PC-3 (cell line): ENCODE measurements around the gene UBE2U. TPM values are rescaled to one million over a fixed set of nuclear protein-coding genes. Genes with fewer than 3 reads are reported as not detected.

Source experiments
- ATAC-seq: fragments of 200-7000 bp; cut with Tn5 transposase; 2 replicates; pipeline ENCODE4 v1.9.1; 2020; ENCODE audit warnings: mild to moderate bottlenecking, moderate library complexity
- BruUV-seq: library from RNA; stranded (reverse); fragments of 400-500 nt; replicated peaks from 2 replicates; lab custom pipeline; 2021; lab: Mats Ljungman, UMichigan
- CTCF ChIA-PET: fragments of 300-600 bp; sonication (Branson Sonifier 250); formaldehyde crosslinking; loops from one replicate; lab custom pipeline; 2022; ENCODE audit warnings: antibody characterized with exemption; lab: Charles Lee
- POLR2A ChIA-PET: fragments of 300-600 bp; sonication (Branson Sonifier 250); formaldehyde crosslinking; loops from one replicate; lab custom pipeline; 2022; ENCODE audit warnings: antibody characterized with exemption; ENCODE audit not compliant: unreplicated experiment; lab: Charles Lee
- DNase-seq: peaks from one replicate; pipeline ENCODE4 v3.0.0-alpha.2; 2015
- H2AFZ ChIP-seq: fragments of 300-600 bp; sonication (generic); 2 replicates; pipeline ENCODE4 v1.6.0; 2016; ENCODE audit warnings: antibody characterized with exemption, low read length
- H3F3A ChIP-seq: fragments of 300-600 bp; sonication (generic); one replicate; pipeline ENCODE4 v1.6.0; 2017; ENCODE audit warnings: antibody characterized with exemption, low read length, control low read depth, mild to moderate bottlenecking; ENCODE audit not compliant: unreplicated experiment
- H3K27ac ChIP-seq: fragments of 300-600 bp; sonication (generic); 2 replicates; pipeline ENCODE4 v1.5.1; 2016; ENCODE audit warnings: mild to moderate bottlenecking, low read length
- H3K27me3 ChIP-seq: fragments of 300-600 bp; sonication (generic); 2 replicates; pipeline ENCODE4 v1.6.1; 2016; ENCODE audit warnings: low read length, mixed read lengths
- H3K36me3 ChIP-seq: fragments of 300-600 bp; sonication (generic); 2 replicates; pipeline ENCODE4 v1.6.1; 2016; ENCODE audit warnings: low read depth, mixed run types, low read length, mixed read lengths
- H3K4me1 ChIP-seq: fragments of 300-600 bp; sonication (generic); 2 replicates; pipeline ENCODE4 v1.5.1; 2016; ENCODE audit warnings: low read length; ENCODE audit not compliant: insufficient read depth
- H3K4me2 ChIP-seq: fragments of 300-600 bp; sonication (generic); 2 replicates; pipeline ENCODE4 v1.6.0; 2016; ENCODE audit warnings: low read length
- H3K4me3 ChIP-seq: fragments of 300-600 bp; sonication (generic); 2 replicates; pipeline ENCODE4 v1.5.1; 2016; ENCODE audit warnings: mild to moderate bottlenecking, low read length, mixed read lengths
- H3K79me2 ChIP-seq: fragments of 300-600 bp; sonication (generic); 2 replicates; pipeline ENCODE4 v1.6.1; 2017; ENCODE audit warnings: low read length, mixed read lengths
- H3K9ac ChIP-seq: fragments of 300-600 bp; sonication (generic); 2 replicates; pipeline ENCODE4 v1.6.0; 2016; ENCODE audit warnings: mild to moderate bottlenecking, low read length
- H3K9me2 ChIP-seq: fragments of 300-600 bp; sonication (generic); replicated peaks from 2 replicates; pipeline ENCODE4 v1.6.1; 2016; ENCODE audit warnings: mixed run types, low read length, mixed read lengths
- H3K9me3 ChIP-seq: fragments of 300-600 bp; sonication (generic); 2 replicates; pipeline ENCODE4 v1.6.1; 2016; ENCODE audit warnings: low read length, mixed read lengths
- H4K20me1 ChIP-seq: fragments of 300-600 bp; sonication (generic); 2 replicates; pipeline ENCODE4 v1.6.1; 2016; ENCODE audit warnings: low read length, mixed read lengths
- EZH2 ChIP-seq: fragments of 300-600 bp; sonication (generic); IDR thresholded peaks from one replicate; pipeline ENCODE4 v1.6.1; 2017; ENCODE audit warnings: antibody characterized with exemption, mild to moderate bottlenecking, low read length; ENCODE audit not compliant: unreplicated experiment
- EZH2phosphoT487 ChIP-seq: fragments of 300-600 bp; sonication (generic); IDR thresholded peaks from 2 replicates; pipeline ENCODE4 v1.6.1; 2018; ENCODE audit warnings: mild to moderate bottlenecking, antibody characterized with exemption, low read length, borderline replicate concordance
- intact Hi-C: fragments of 100-400 bp; cut with micrococcal nuclease; formaldehyde crosslinking; loops from 2 replicates; pipeline ENCODE4 v1.9.0; 2023
- total RNA-seq: library from RNA; depleted of rRNA; stranded (reverse); fragments of >200 nt; gene quantifications from 2 replicates; pipeline ENCODE4 v1.2.3, GENCODE V29; 2014
- TF ChIP-seq, protein P1 (sequence below): fragments of 300-600 bp; sonication (generic); conservative IDR thresholded peaks from 2 replicates; pipeline ENCODE4 v1.5.1; 2017; ENCODE audit warnings: antibody characterized with exemption, low read depth, mild to moderate bottlenecking, low read length

UBE2U gene
- total RNA-seq, 1 experiment from 2014 or later: not detected

DNA sequence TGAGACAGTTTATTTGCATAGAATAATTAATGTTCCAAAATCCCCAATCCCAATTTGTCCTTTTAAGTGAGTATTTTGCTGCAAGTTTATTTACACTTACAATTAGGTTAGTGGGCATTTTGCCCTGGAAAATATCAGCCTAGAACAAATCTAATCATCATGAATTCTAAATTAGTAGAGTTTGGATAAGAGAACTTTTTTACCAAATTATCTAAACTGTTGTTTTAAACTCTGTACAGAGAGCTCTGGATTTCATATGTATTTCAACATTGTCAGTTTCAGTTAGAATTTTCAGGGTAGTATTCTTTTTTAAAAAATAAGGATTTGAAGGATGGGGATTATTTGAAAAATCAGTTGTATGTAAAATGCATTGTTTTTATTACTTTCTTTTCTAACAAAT is 27.8 kb upstream of the UBE2U start:
- CTCF ChIA-PET: no interaction called here
- Histone ChIP-seq H3K9me2 (no peaks in the 10 kb centered on the region), H3F3A (peaks cover 7% of the 10 kb centered on the region), H3K27me3 (no peaks in the 10 kb centered on the region), H3K4me3 (no peak overlapping the region), H3K4me2 (no peak overlapping the region), H3K36me3 (peaks cover 8% of the 10 kb centered on the region), H3K4me1 (peaks cover 31% of the 10 kb centered on the region), H3K27ac (no peak overlapping the region), H3K79me2 (no peaks in the 10 kb centered on the region), H3K9ac (no peak overlapping the region), H4K20me1 (no peaks in the 10 kb centered on the region), H3K9me3 (no peaks in the 10 kb centered on the region), H2AFZ (no peak overlapping the region)
- DNase-seq (no peak), ATAC-seq (no peak)
- intact Hi-C loops: no loop called here
- POLR2A ChIA-PET: interaction anchor here (0.7 kb wide), 1 partner anchor 28 kb away, joined by 6 read pairs; no protein-coding TSS in a partner anchor
- no TSS peak for BruUV-seq
- TF ChIP-seq, protein P1, sequence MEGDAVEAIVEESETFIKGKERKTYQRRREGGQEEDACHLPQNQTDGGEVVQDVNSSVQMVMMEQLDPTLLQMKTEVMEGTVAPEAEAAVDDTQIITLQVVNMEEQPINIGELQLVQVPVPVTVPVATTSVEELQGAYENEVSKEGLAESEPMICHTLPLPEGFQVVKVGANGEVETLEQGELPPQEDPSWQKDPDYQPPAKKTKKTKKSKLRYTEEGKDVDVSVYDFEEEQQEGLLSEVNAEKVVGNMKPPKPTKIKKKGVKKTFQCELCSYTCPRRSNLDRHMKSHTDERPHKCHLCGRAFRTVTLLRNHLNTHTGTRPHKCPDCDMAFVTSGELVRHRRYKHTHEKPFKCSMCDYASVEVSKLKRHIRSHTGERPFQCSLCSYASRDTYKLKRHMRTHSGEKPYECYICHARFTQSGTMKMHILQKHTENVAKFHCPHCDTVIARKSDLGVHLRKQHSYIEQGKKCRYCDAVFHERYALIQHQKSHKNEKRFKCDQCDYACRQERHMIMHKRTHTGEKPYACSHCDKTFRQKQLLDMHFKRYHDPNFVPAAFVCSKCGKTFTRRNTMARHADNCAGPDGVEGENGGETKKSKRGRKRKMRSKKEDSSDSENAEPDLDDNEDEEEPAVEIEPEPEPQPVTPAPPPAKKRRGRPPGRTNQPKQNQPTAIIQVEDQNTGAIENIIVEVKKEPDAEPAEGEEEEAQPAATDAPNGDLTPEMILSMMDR: no peak
- TF ChIP-seq EZH2 (no peak), EZH2phosphoT487 (no peak)

DNA sequence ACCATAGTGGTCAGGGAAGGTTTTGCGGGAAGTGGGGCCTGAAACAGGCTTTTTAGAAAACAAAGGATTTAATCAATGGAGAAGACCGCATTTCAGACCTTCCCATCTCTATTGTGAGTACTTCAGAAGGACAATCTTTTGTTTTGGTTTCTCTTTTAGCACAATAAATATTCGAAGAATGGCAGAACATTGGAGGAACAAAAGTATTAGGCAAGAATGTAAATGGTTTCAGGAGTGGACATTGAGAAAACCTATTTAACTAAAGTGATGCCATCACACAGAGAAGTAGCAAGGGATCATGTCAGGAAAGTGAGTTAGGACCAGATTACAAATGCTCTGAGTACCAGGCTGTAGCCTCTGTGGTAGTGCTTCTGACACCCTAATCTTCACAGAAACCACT is 26.8 kb upstream of the UBE2U start:
- TF ChIP-seq EZH2: no peak
- TF ChIP-seq, protein P1: no peak
- no peak for TF ChIP-seq EZH2phosphoT487
- CTCF ChIA-PET: no interaction called here
- no peaks in the 10 kb centered on the region for H3K9me2 ChIP-seq
- no peak overlapping the region for H2AFZ ChIP-seq
- H3K9me3 ChIP-seq: no peaks in the 10 kb centered on the region
- H3K4me1 ChIP-seq: peaks cover 24% of the 10 kb centered on the region
- intact Hi-C loops: no loop called here
- ATAC-seq (no peak), DNase-seq (no peak)
- H3K9ac ChIP-seq: no peak overlapping the region
- H3K79me2 ChIP-seq: no peaks in the 10 kb centered on the region
- H3K4me3 ChIP-seq: no peak overlapping the region
- BruUV-seq: no TSS peak
- H3F3A ChIP-seq: peaks cover 7% of the 10 kb centered on the region
- peaks cover 8% of the 10 kb centered on the region for H3K36me3 ChIP-seq
- H3K4me2 ChIP-seq: no peak overlapping the region
- H3K27me3 ChIP-seq: no peaks in the 10 kb centered on the region
- POLR2A ChIA-PET: no interaction called here
- no peaks in the 10 kb centered on the region for H4K20me1 ChIP-seq
- H3K27ac ChIP-seq: no peak overlapping the region

DNA sequence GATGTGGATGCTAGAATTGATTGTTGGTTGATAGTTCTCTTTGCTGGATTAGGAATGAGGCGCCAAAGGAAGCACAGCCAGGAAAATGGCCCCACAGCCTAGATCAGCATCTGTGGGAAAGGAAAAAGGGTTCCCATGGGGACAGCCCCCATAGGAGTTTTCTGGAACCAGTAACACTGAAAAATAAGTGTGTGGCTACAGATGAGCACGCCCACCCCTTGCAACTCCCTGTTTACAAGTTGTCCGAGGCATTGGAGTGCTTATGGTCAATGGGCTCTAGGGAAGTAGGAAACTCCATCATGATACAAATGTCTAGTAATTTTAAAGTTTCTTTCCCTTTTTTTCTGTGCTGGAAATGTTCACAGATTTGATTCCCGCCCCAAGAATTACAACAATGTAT is 23.8 kb upstream of the UBE2U start:
- DNase-seq (no peak), ATAC-seq (no peak)
- no peak overlapping the region for H3K27ac ChIP-seq
- no peaks in the 10 kb centered on the region for H3K9me3 ChIP-seq
- H3K27me3 ChIP-seq: no peaks in the 10 kb centered on the region
- no peaks in the 10 kb centered on the region for H3K9me2 ChIP-seq
- peaks cover 8% of the 10 kb centered on the region for H3K36me3 ChIP-seq
- H4K20me1 ChIP-seq: no peaks in the 10 kb centered on the region
- no TSS peak for BruUV-seq
- ChIA-PET CTCF (no interaction called here), POLR2A (no interaction called here)
- H3K79me2 ChIP-seq: no peaks in the 10 kb centered on the region
- H3F3A ChIP-seq: no peaks in the 10 kb centered on the region
- H3K4me3 ChIP-seq: no peak overlapping the region
- no peak overlapping the region for H3K4me2 ChIP-seq
- intact Hi-C loops: no loop called here
- peaks cover 11% of the 10 kb centered on the region for H3K4me1 ChIP-seq
- H3K9ac ChIP-seq: no peak overlapping the region
- H2AFZ ChIP-seq: no peak overlapping the region
- TF ChIP-seq EZH2phosphoT487: no peak
- TF ChIP-seq, protein P1: no peak
- no peak for TF ChIP-seq EZH2
